Testis (tissue), 2 donors: ENCODE data around the gene NAB1.

Experiments
- CTCF ChIP-seq, 3 experiments: fragments of 450-650 bp in 2 of 3; fragments of 200-600 bp in 1 of 3; sonication (generic) in 1 of 3; IDR thresholded peaks; one replicate each; pipeline ENCODE4 v1.5.1; 2016 to 2019; ENCODE audit warnings: antibody characterized with exemption in 3 of 3, mild to moderate bottlenecking in 2 of 3, moderate library complexity in 1 of 3
- POLR2A ChIP-seq: fragments of 450-650 bp; IDR thresholded peaks from one replicate; pipeline ENCODE4 v1.6.1; 2017; ENCODE audit warnings: antibody characterized with exemption, mild to moderate bottlenecking, moderate library complexity

- no peak for TF ChIP-seq CTCF (IDR thresholded peaks at IDR 0.05)
- no peak for TF ChIP-seq POLR2A
Measured at GRCh38 chr2:190600293-190601103, 48.4 kb upstream of the NAB1 start.
